H9 (cell line): ENCODE results near the gene TMEM79. TPM values are rescaled to one million over a fixed set of nuclear protein-coding genes. Genes with fewer than 3 reads are reported as not detected.

Experiments used
- DNase-seq: peaks from one replicate; pipeline ENCODE4 v3.0.0-alpha.2; 2017
- H2AFZ ChIP-seq: one replicate; pipeline ENCODE4 v1.6.1; 2013; ENCODE audit warnings: mild to moderate bottlenecking, low read length, control low read depth, moderate library complexity
- H2AK5ac ChIP-seq: 2 replicates; pipeline ENCODE4 v1.6.1; 2013; ENCODE audit warnings: low read length, control low read depth, mixed read lengths; ENCODE audit not compliant: insufficient read length
- H2BK120ac ChIP-seq: one replicate; pipeline ENCODE4 v1.6.1; 2013; ENCODE audit warnings: low read depth, mild to moderate bottlenecking, low read length, control low read depth, inconsistent platforms; ENCODE audit not compliant: poor library complexity, severe bottlenecking
- H2BK12ac ChIP-seq: 2 replicates; pipeline ENCODE4 v1.6.1; 2013; ENCODE audit warnings: low read length, control low read depth, mixed read lengths, low read depth; ENCODE audit not compliant: insufficient read length
- H2BK15ac ChIP-seq: 2 replicates; pipeline ENCODE4 v1.6.1; 2013; ENCODE audit warnings: low read depth, low read length, control low read depth
- H2BK20ac ChIP-seq: one replicate; pipeline ENCODE4 v1.6.1; 2013; ENCODE audit warnings: low read depth, mild to moderate bottlenecking, low read length, control low read depth, inconsistent platforms; ENCODE audit not compliant: poor library complexity, severe bottlenecking
- H2BK5ac ChIP-seq: 2 replicates; pipeline ENCODE4 v1.6.1; 2013; ENCODE audit warnings: low read length, control low read depth, mixed read lengths; ENCODE audit not compliant: insufficient read length
- H3K14ac ChIP-seq: 2 replicates; pipeline ENCODE4 v1.6.1; 2013; ENCODE audit warnings: low read length, control low read depth; ENCODE audit not compliant: insufficient read depth
- H3K18ac ChIP-seq: 2 replicates; pipeline ENCODE4 v1.6.1; 2013; ENCODE audit warnings: low read depth, mild to moderate bottlenecking, mixed read lengths, low read length, control low read depth; ENCODE audit not compliant: insufficient read length
- H3K23ac ChIP-seq: 2 replicates; pipeline ENCODE4 v1.6.1; 2013; ENCODE audit warnings: low read length, control low read depth, mixed read lengths, low read depth; ENCODE audit not compliant: insufficient read length
- H3K23me2 ChIP-seq: 2 replicates; pipeline ENCODE4 v1.6.1; 2013; ENCODE audit warnings: low read depth, mild to moderate bottlenecking, mixed read lengths, low read length, control low read depth; ENCODE audit not compliant: insufficient read length, poor library complexity, severe bottlenecking
- H3K27ac ChIP-seq: 2 replicates; pipeline ENCODE4 v1.5.1; 2013; ENCODE audit warnings: low read length, control low read depth, mixed read lengths, low read depth; ENCODE audit not compliant: insufficient read length
- H3K27me3 ChIP-seq: 2 replicates; pipeline ENCODE4 v1.6.1; 2013; ENCODE audit warnings: low read length, control low read depth, inconsistent platforms; ENCODE audit not compliant: insufficient read depth
- H3K4ac ChIP-seq: 2 replicates; pipeline ENCODE4 v1.6.1; 2013; ENCODE audit warnings: low read depth, mild to moderate bottlenecking, control low read depth, inconsistent platforms, low read length, moderate library complexity
- H3K4me1 ChIP-seq: 2 replicates; pipeline ENCODE4 v1.6.1; 2013; ENCODE audit warnings: low read length, control low read depth, inconsistent platforms; ENCODE audit not compliant: insufficient read depth
- H3K4me2 ChIP-seq: 2 replicates; pipeline ENCODE4 v1.6.1; 2013; ENCODE audit warnings: low read length, control low read depth, mixed read lengths; ENCODE audit not compliant: insufficient read length, insufficient read depth
- H3K56ac ChIP-seq: 2 replicates; pipeline ENCODE4 v1.6.1; 2013; ENCODE audit warnings: low read depth, mild to moderate bottlenecking, mixed read lengths, low read length, control low read depth; ENCODE audit not compliant: insufficient read length
- H3K79me1 ChIP-seq: 2 replicates; pipeline ENCODE4 v1.6.1; 2013; ENCODE audit warnings: low read depth, mild to moderate bottlenecking, moderate library complexity, low read length, control low read depth, inconsistent platforms; ENCODE audit not compliant: insufficient read depth, poor library complexity, severe bottlenecking
- H3K79me2 ChIP-seq: 2 replicates; pipeline ENCODE4 v1.6.1; 2013; ENCODE audit warnings: low read length, control low read depth, inconsistent platforms; ENCODE audit not compliant: insufficient read depth
- H3K9ac ChIP-seq: 2 replicates; pipeline ENCODE4 v1.6.1; 2013; ENCODE audit warnings: low read length, control low read depth, mixed read lengths; ENCODE audit not compliant: insufficient read length; ENCODE audit errors: extremely low read depth
- H3K9me3 ChIP-seq: one replicate; pipeline ENCODE4 v1.6.1; 2013; ENCODE audit warnings: low read depth, low read length, inconsistent platforms; ENCODE audit not compliant: control insufficient read depth
- H3T11ph ChIP-seq: one replicate; pipeline ENCODE4 v1.6.1; 2013; ENCODE audit warnings: mild to moderate bottlenecking, low read length, control low read depth, inconsistent platforms
- H4K20me1 ChIP-seq: one replicate; pipeline ENCODE4 v1.6.1; 2013; ENCODE audit not compliant: control insufficient read depth, insufficient read length, insufficient read depth
- H4K5ac ChIP-seq: 2 replicates; pipeline ENCODE4 v1.6.1; 2013; ENCODE audit warnings: low read depth, mild to moderate bottlenecking, mixed read lengths, low read length, control low read depth; ENCODE audit not compliant: insufficient read length
- H4K8ac ChIP-seq: replicated peaks from 2 replicates; pipeline ENCODE4 v1.6.1; 2013; ENCODE audit warnings: low read length, control low read depth, mixed read lengths, low read depth; ENCODE audit not compliant: insufficient read length
- H4K91ac ChIP-seq: 2 replicates; pipeline ENCODE4 v1.6.1; 2013; ENCODE audit warnings: low read depth, mild to moderate bottlenecking, moderate library complexity, mixed read lengths, low read length, control low read depth; ENCODE audit not compliant: insufficient read length
- H3K27ac Mint-ChIP-seq, 3 experiments: 2 replicates in 2 of 3; 3 replicates in 1 of 3; pipeline ENCODE4 v1.8.0; 2020 to 2021; ENCODE audit warnings: mixed read lengths in 3 of 3, mild to moderate bottlenecking in 1 of 3, moderate library complexity in 1 of 3
- H3K27me3 Mint-ChIP-seq: 2 replicates; pipeline ENCODE4 v1.8.0; 2021; ENCODE audit warnings: low read depth, mild to moderate bottlenecking, moderate library complexity, mixed read lengths
- H3K36me3 Mint-ChIP-seq, 3 experiments: 2 replicates in 2 of 3; 3 replicates in 1 of 3; pipeline ENCODE4 v1.8.0; 2020 to 2021; ENCODE audit warnings: low read depth in 3 of 3, mixed read lengths in 3 of 3; ENCODE audit not compliant: insufficient read depth in 1 of 3
- H3K4me1 Mint-ChIP-seq, 2 experiments: 2 replicates each; pipeline ENCODE4 v1.8.0; 2020; ENCODE audit warnings: mixed read lengths in 2 of 2
- H3K4me3 Mint-ChIP-seq, 2 experiments: 2 replicates in 1 of 2; 3 replicates in 1 of 2; pipeline ENCODE4 v1.8.0; 2020 to 2021; ENCODE audit warnings: mild to moderate bottlenecking in 2 of 2, mixed read lengths in 2 of 2, moderate library complexity in 1 of 2
- H3K9me3 Mint-ChIP-seq, 2 experiments: 2 replicates in 1 of 2; 3 replicates in 1 of 2; pipeline ENCODE4 v1.8.0; 2020; ENCODE audit warnings: mild to moderate bottlenecking in 2 of 2, mixed read lengths in 2 of 2, moderate library complexity in 1 of 2
- CTCF ChIP-seq: fragments of 200-600 bp; sonication (generic); conservative IDR thresholded peaks from 3 replicates; pipeline ENCODE4 v1.8.0; 2021; ENCODE audit warnings: antibody characterized with exemption, mild to moderate bottlenecking
- WGBS: extraction: QIAGEN DNeasy Blood & Tissue Kit; methylation state at CpG from one replicate; pipeline ENCODE4 v1.1.7; 2013; ENCODE audit warnings: missing lambda C conversion rate, low lambda C conversion rate, mixed read lengths; ENCODE audit not compliant: insufficient read length; ENCODE audit errors: extremely low coverage; 5-methylcytosine and 5-hydroxymethylcytosine counted together
- total RNA-seq: library from RNA; stranded (reverse); gene quantifications from 2 replicates; pipeline ENCODE4 v1.2.1, GENCODE V29; 2021

The TMEM79 gene
- total RNA-seq, 1 experiment from 2014 or later = 2.6 TPM

GRCh38 chr1:156257711-156258110, 26.4 kb upstream of the TMEM79 start:
- no peaks in the 10 kb centered on the region for H4K20me1 ChIP-seq
- H2AFZ ChIP-seq = no peak overlapping the region
- H3K4ac ChIP-seq = no peak overlapping the region
- H4K8ac ChIP-seq = no peak overlapping the region
- no peak overlapping the region for H3K18ac ChIP-seq
- H3K56ac ChIP-seq = no peak overlapping the region
- H3K79me2 ChIP-seq = no peaks in the 10 kb centered on the region
- no peak overlapping the region for H3K14ac ChIP-seq
- H3K27ac ChIP-seq = no peak overlapping the region
- Mint-ChIP-seq H3K27ac (no peak overlapping the region), H3K36me3 (peaks cover 49 to 85% (median 74%) of the 10 kb centered on the region in 3 experiments), H3K4me1 (no peaks in the 10 kb centered on the region), H3K9me3 (no peaks in the 10 kb centered on the region), H3K27me3 (no peaks in the 10 kb centered on the region), H3K4me3 (no peak overlapping the region)
- no peak overlapping the region for H2AK5ac ChIP-seq
- no peak for TF ChIP-seq CTCF
- no peak overlapping the region for H3K4me2 ChIP-seq
- no peaks in the 10 kb centered on the region for H3K23me2 ChIP-seq
- H3K79me1 ChIP-seq = no peaks in the 10 kb centered on the region
- H3T11ph ChIP-seq = no peak overlapping the region
- H3K9ac ChIP-seq = no peak overlapping the region
- H2BK120ac ChIP-seq = no peak overlapping the region
- DNase-seq = no peak
- H3K4me1 ChIP-seq = no peaks in the 10 kb centered on the region
- H2BK15ac ChIP-seq = no peak overlapping the region
- no peaks in the 10 kb centered on the region for H3K27me3 ChIP-seq
- no peak overlapping the region for H2BK20ac ChIP-seq
- no peaks in the 10 kb centered on the region for H3K9me3 ChIP-seq
- H4K5ac ChIP-seq = no peak overlapping the region
- H2BK5ac ChIP-seq = no peak overlapping the region
- H3K23ac ChIP-seq = no peak overlapping the region
- H4K91ac ChIP-seq = no peak overlapping the region
- WGBS = no CpG with 5 or more reads among the region's 2 CpGs
- H2BK12ac ChIP-seq = no peak overlapping the region
